ENCODE data around the gene SPON1.

- TF ChIP-seq POLR2AphosphoS5 (IDR thresholded peaks at IDR 0.05; ENCODE audit: low read depth, low read length) (no peak), SIN3A (IDR thresholded peaks at IDR 0.05; ENCODE audit: borderline replicate concordance, insufficient read depth, low read length) (no peak), TAF1 (IDR thresholded peaks at IDR 0.05; ENCODE audit: borderline replicate concordance, insufficient read depth, low read length) (no peak), REST (IDR thresholded peaks at IDR 0.05; ENCODE audit: insufficient read depth in 1 of 2, low read depth in 2 of 2, low read length in 2 of 2) (no peak), FOXP2 (optimal IDR thresholded peaks at IDR 0.05; ENCODE audit: borderline replicate concordance, extremely low read depth, extremely low read length, insufficient read depth) (no peak)
Measured at GRCh38 chr11:14045417-14045816, 82.9 kb downstream of the SPON1 start.

Data from PFSK-1 (cell line).